Endothelial cell of hepatic sinusoid (primary cell): Measurements from ENCODE around the gene PALMD.

ENCODE experiments used
- in situ Hi-C: cut with HindIII; loops from 2 replicates; pipeline ENCODE4 v1.10.0; 2017; ENCODE audit warnings: low sequenced_read_pairs

PALMD gene

GRCh38 chr1:99737016-99737415 is 91.1 kb downstream of the PALMD start:
- in situ Hi-C loops: no loop called here

GRCh38 chr1:99738858-99739465 is 93.0 kb downstream of the PALMD start:
- in situ Hi-C loops: no loop called here

- in situ Hi-C loops: no loop called here
Measured at GRCh38 chr1:99740141-99740540, 94.2 kb downstream of the PALMD start.
